HUES48 (cell line): ENCODE measurements around the gene LDB2.

Source experiments
- H3K27ac ChIP-seq: one replicate; pipeline ENCODE4 v1.7.0; 2013; ENCODE audit warnings: low read depth, low read length, inconsistent platforms
- H3K27me3 ChIP-seq: 2 replicates; pipeline ENCODE4 v1.6.1; 2013; ENCODE audit warnings: mild to moderate bottlenecking, low read length; ENCODE audit not compliant: control insufficient read depth, insufficient read depth
- H3K36me3 ChIP-seq: 2 replicates; pipeline ENCODE4 v1.6.1; 2013; ENCODE audit warnings: low read length; ENCODE audit not compliant: control insufficient read depth, insufficient read depth
- H3K4me1 ChIP-seq: 2 replicates; pipeline ENCODE4 v1.6.1; 2013; ENCODE audit warnings: mild to moderate bottlenecking, low read length; ENCODE audit not compliant: control insufficient read depth, insufficient read depth
- H3K4me3 ChIP-seq: 2 replicates; pipeline ENCODE4 v1.5.1; 2013; ENCODE audit warnings: mild to moderate bottlenecking, low read depth, low read length
- H3K9ac ChIP-seq: 2 replicates; pipeline ENCODE4 v1.6.1; 2013; ENCODE audit warnings: mild to moderate bottlenecking, low read depth, low read length, moderate library complexity
- H3K9me3 ChIP-seq: 2 replicates; pipeline ENCODE4 v1.6.1; 2013; ENCODE audit warnings: low read length; ENCODE audit not compliant: control insufficient read depth, insufficient read depth

Gene LDB2

DNA sequence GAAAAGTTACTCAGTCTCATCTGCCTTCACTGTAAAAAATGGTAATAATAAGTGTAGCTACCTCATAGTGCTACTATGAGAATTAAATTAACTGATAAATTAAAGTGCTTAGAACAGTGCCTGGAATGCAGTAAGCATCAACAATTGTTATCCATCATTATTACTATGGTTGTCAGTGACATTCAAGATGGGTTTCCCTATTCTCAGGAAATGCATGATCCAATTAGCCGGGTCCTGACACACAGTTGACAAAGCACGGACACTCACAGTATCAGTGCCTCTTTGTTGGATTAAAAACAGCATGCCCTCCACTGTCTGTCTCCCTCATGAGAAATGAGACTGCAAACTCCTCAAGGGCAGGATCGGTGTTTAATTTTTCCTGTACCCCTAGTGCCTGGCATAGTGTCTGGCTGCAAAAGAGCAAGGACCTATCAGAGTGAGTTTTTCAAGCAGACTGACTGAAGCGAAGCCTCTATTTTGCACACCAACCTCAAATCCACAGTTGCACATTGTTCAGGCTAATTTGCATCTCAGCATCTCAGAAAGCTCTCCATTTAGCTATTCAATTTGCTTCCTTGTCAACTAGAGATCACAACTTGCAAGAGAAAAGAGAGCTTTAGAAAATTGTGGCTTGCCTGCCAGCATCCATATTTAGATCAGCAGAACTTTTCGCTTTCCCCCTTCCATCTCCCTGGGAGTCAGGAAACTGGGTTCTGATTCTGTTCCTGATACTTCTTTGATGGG, 122.9 kb downstream of the LDB2 start:
- no peak overlapping the region for H3K4me3 ChIP-seq
- H3K27me3 ChIP-seq, result no peaks in the 10 kb centered on the region
- no peaks in the 10 kb centered on the region for H3K9me3 ChIP-seq
- no peak overlapping the region for H3K9ac ChIP-seq
- H3K4me1 ChIP-seq, result peaks cover 24% of the 10 kb centered on the region
- H3K27ac ChIP-seq, result peak overlapping the region; percentile 38
- peaks cover 6% of the 10 kb centered on the region; the same call in 1 of the 2 replicates for H3K36me3 ChIP-seq

DNA sequence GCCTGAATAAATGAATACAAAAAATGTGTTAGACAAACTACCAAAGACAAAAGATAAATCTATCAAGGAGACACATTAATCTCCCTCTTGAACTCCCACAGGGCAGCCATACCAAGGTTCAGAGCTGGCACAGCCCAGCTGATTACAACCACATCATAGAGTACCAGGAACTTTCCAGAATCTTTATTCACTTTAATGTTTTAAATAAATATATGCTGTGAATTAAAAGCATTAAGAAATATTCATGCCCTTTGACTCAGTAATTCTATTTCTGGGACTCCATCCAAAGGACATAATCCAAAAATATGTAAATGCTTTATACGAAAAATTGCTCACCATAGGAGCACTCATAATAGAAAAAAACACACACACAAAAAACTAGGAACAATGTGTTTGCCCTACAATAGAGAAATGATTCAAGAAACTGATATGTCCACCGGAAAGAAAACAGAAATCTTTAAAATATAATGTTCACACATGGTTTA, 126.0 kb downstream of the LDB2 start:
- no peak overlapping the region for H3K9ac ChIP-seq
- H3K4me3 ChIP-seq, result no peak overlapping the region
- H3K27ac ChIP-seq, result no peak overlapping the region
- H3K4me1 ChIP-seq, result peaks cover 24% of the 10 kb centered on the region
- H3K9me3 ChIP-seq, result no peaks in the 10 kb centered on the region
- H3K36me3 ChIP-seq, result no peaks in the 10 kb centered on the region
- H3K27me3 ChIP-seq, result no peaks in the 10 kb centered on the region

- peaks cover 8% of the 10 kb centered on the region for H3K4me1 ChIP-seq
- no peak overlapping the region for H3K9ac ChIP-seq
- no peaks in the 10 kb centered on the region for H3K27me3 ChIP-seq
- no peaks in the 10 kb centered on the region for H3K9me3 ChIP-seq
- H3K4me3 ChIP-seq, result no peak overlapping the region
- no peak overlapping the region for H3K27ac ChIP-seq
- no peaks in the 10 kb centered on the region for H3K36me3 ChIP-seq
These were observed 127.6 kb downstream of the LDB2 start for GRCh38 chr4:16770710-16771285.

DNA sequence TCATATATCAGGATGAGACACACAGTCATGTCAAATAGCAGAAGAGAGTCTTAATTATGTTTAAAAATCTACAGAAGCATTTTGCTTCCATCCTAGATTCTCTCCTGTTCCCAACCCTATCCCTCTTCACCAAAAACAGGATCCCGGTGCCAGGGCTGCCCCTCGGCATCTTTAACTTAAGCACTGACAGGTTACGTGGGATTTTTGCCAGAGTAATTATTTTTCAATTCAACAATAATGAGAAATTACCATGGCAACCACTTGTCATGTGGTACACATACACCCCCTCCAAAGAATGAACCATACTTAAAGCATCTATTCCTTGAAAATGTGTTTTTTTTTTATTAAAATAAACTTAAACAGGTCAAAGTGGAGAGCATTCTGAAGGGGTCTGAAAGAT, 130.6 kb downstream of the LDB2 start:
- H3K4me1 ChIP-seq, result no peaks in the 10 kb centered on the region
- no peak overlapping the region for H3K9ac ChIP-seq
- no peaks in the 10 kb centered on the region for H3K36me3 ChIP-seq
- H3K9me3 ChIP-seq, result no peaks in the 10 kb centered on the region
- no peak overlapping the region for H3K27ac ChIP-seq
- no peak overlapping the region for H3K4me3 ChIP-seq
- H3K27me3 ChIP-seq, result no peaks in the 10 kb centered on the region

GRCh38 chr4:16767251-16767650, 131.2 kb downstream of the LDB2 start:
- Histone ChIP-seq H3K36me3 (no peaks in the 10 kb centered on the region), H3K27me3 (no peaks in the 10 kb centered on the region), H3K9me3 (no peaks in the 10 kb centered on the region), H3K4me1 (no peaks in the 10 kb centered on the region), H3K27ac (no peak overlapping the region), H3K4me3 (no peak overlapping the region), H3K9ac (no peak overlapping the region)

GRCh38 chr4:16765546-16765945, 132.9 kb downstream of the LDB2 start:
- Histone ChIP-seq H3K4me1 (peaks cover 3% of the 10 kb centered on the region; the same call in 1 of the 2 replicates), H3K9ac (no peak overlapping the region), H3K27ac (no peak overlapping the region), H3K36me3 (no peaks in the 10 kb centered on the region), H3K4me3 (no peak overlapping the region), H3K9me3 (no peaks in the 10 kb centered on the region), H3K27me3 (no peaks in the 10 kb centered on the region)

GRCh38 chr4:16764622-16765021, 133.8 kb downstream of the LDB2 start:
- Histone ChIP-seq H3K36me3 (no peaks in the 10 kb centered on the region), H3K27ac (no peak overlapping the region), H3K4me1 (peaks cover 6% of the 10 kb centered on the region; the same call in 1 of the 2 replicates), H3K4me3 (no peak overlapping the region), H3K9ac (no peak overlapping the region), H3K27me3 (no peaks in the 10 kb centered on the region), H3K9me3 (no peaks in the 10 kb centered on the region)

DNA sequence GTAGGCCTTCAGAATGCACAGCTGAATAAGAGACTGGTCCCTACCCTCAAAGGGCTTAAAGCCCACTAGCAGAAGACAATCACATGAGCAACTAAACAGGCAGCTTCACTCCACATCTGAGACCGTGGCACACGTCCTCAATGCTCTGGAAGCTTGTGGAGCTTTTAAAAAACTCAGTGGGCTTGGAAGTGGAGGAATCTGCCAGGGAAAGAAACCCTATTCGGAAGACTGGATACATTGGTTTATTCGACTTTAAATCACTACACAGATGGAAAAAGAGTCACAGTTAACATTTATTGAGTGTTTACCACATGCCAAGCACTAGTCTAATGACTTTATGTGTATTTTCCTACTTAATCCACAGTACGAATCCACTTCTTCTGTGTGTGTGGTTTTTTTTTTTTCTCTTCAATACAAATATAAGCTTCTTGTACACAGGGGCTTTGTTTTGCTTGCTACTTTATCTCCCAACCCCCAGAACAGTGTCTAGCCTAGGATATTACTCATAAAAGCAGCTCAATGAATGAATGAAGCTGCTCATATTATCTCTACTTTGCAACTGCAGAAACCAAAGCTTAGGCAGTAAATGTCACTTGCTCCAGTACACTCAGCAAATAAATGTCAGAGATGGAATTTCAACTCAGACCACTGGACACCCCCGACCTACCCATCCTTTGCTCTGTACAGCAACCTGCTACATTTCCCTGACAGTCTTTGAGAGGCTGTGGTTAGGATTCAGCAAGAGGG, 137.7 kb downstream of the LDB2 start:
- no peaks in the 10 kb centered on the region for H3K9me3 ChIP-seq
- no peak overlapping the region for H3K9ac ChIP-seq
- peaks cover 9% of the 10 kb centered on the region; the same call in 1 of the 2 replicates for H3K36me3 ChIP-seq
- H3K27me3 ChIP-seq, result no peaks in the 10 kb centered on the region
- H3K4me1 ChIP-seq, result peaks cover 6% of the 10 kb centered on the region; the same call in 1 of the 2 replicates
- no peak overlapping the region for H3K4me3 ChIP-seq
- H3K27ac ChIP-seq, result no peak overlapping the region

GRCh38 chr4:16759931-16760582, 138.4 kb downstream of the LDB2 start:
- no peak overlapping the region for H3K4me3 ChIP-seq
- no peak overlapping the region for H3K9ac ChIP-seq
- H3K27me3 ChIP-seq, result no peaks in the 10 kb centered on the region
- no peaks in the 10 kb centered on the region for H3K9me3 ChIP-seq
- no peak overlapping the region for H3K27ac ChIP-seq
- H3K4me1 ChIP-seq, result peaks cover 6% of the 10 kb centered on the region; the same call in 1 of the 2 replicates
- peaks cover 9% of the 10 kb centered on the region; the same call in 1 of the 2 replicates for H3K36me3 ChIP-seq

DNA sequence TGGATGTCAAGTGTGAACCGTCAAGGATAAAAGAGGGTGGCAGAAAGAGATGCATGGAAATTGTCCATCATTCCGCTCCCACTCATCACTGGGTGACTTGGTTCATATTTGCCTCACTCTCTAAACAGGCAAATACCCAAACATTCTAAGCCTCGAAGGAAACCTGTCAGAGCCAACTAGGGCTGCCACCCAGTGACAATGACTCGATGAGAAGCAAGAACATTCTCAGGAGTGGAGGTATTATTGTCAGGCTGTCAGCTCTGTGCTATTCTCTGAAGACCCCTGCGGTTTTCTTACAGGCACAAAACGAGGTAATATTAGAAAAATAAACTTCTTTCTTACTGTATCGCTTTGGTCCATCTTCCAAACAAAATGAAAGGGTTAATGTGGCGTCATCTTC, 139.6 kb downstream of the LDB2 start:
- no peaks in the 10 kb centered on the region for H3K9me3 ChIP-seq
- no peak overlapping the region for H3K4me3 ChIP-seq
- H3K27me3 ChIP-seq, result no peaks in the 10 kb centered on the region
- H3K36me3 ChIP-seq, result peaks cover 9% of the 10 kb centered on the region; the same call in 1 of the 2 replicates
- H3K9ac ChIP-seq, result no peak overlapping the region
- H3K27ac ChIP-seq, result no peak overlapping the region
- peaks cover 11% of the 10 kb centered on the region; the same call in 1 of the 2 replicates for H3K4me1 ChIP-seq
